ENCODE data around the gene WWC1. TPM values are rescaled to one million over a fixed set of nuclear protein-coding genes. Genes with fewer than 3 reads are reported as not detected.

WWC1 gene
- total RNA-seq, 1 donor from 2014 or later, result 1.5 TPM

GRCh38 chr5:168449166-168449565 is 157.7 kb downstream of the WWC1 start:
- H3K27ac Mint-ChIP-seq (ENCODE audit: unreplicated experiment), result no peak overlapping the region
- no peak for TF ChIP-seq CTCF (IDR thresholded peaks at IDR 0.05; ENCODE audit: partially characterized antibody, unreplicated experiment)

GRCh38 chr5:168451565-168451964 is 160.1 kb downstream of the WWC1 start:
- Mint-ChIP-seq H3K27me3 (ENCODE audit: unreplicated experiment) (peaks cover 2% of the 10 kb centered on the region), H3K27ac (ENCODE audit: unreplicated experiment) (no peak overlapping the region), H3K36me3 (ENCODE audit: unreplicated experiment) (no peaks in the 10 kb centered on the region), H3K4me3 (ENCODE audit: unreplicated experiment) (no peak overlapping the region), H3K9me3 (ENCODE audit: unreplicated experiment) (peaks cover 2% of the 10 kb centered on the region), H3K4me1 (ENCODE audit: low read depth, unreplicated experiment) (peaks cover 16% of the 10 kb centered on the region)
- no peak for TF ChIP-seq CTCF (IDR thresholded peaks at IDR 0.05; ENCODE audit: partially characterized antibody, unreplicated experiment)
- DNase-seq, result no peak

More at GRCh38 chr5:168449166-168449565, 157.7 kb downstream of the WWC1 start:
- DNase-seq, result no peak
- Mint-ChIP-seq H3K4me3 (ENCODE audit: unreplicated experiment) (no peak overlapping the region), H3K9me3 (ENCODE audit: unreplicated experiment) (peaks cover 2% of the 10 kb centered on the region), H3K27me3 (ENCODE audit: unreplicated experiment) (peaks cover 2% of the 10 kb centered on the region), H3K36me3 (ENCODE audit: unreplicated experiment) (no peaks in the 10 kb centered on the region), H3K4me1 (ENCODE audit: low read depth, unreplicated experiment) (peaks cover 18% of the 10 kb centered on the region)

- no peaks in the 10 kb centered on the region for H3K36me3 Mint-ChIP-seq (ENCODE audit: unreplicated experiment)
- H3K4me3 Mint-ChIP-seq (ENCODE audit: unreplicated experiment), result no peak overlapping the region
These were observed 163.8 kb downstream of the WWC1 start for GRCh38 chr5:168455201-168455600.

GRCh38 chr5:168457542-168457941 is 166.1 kb downstream of the WWC1 start:
- no peak for TF ChIP-seq CTCF (IDR thresholded peaks at IDR 0.05; ENCODE audit: partially characterized antibody, unreplicated experiment)

More at GRCh38 chr5:168455201-168455600, 163.8 kb downstream of the WWC1 start:
- Mint-ChIP-seq H3K27ac (ENCODE audit: unreplicated experiment) (no peak overlapping the region), H3K9me3 (ENCODE audit: unreplicated experiment) (no peaks in the 10 kb centered on the region), H3K27me3 (ENCODE audit: unreplicated experiment) (no peaks in the 10 kb centered on the region), H3K4me1 (ENCODE audit: low read depth, unreplicated experiment) (peaks cover 3% of the 10 kb centered on the region)
- no peak for TF ChIP-seq CTCF (IDR thresholded peaks at IDR 0.05; ENCODE audit: partially characterized antibody, unreplicated experiment)
- DNase-seq, result no peak

GRCh38 chr5:168460606-168461005 is 169.2 kb downstream of the WWC1 start:
- Mint-ChIP-seq H3K9me3 (ENCODE audit: unreplicated experiment) (no peaks in the 10 kb centered on the region), H3K4me3 (ENCODE audit: unreplicated experiment) (no peak overlapping the region), H3K27ac (ENCODE audit: unreplicated experiment) (no peak overlapping the region), H3K36me3 (ENCODE audit: unreplicated experiment) (no peaks in the 10 kb centered on the region), H3K4me1 (ENCODE audit: low read depth, unreplicated experiment) (peaks cover 3% of the 10 kb centered on the region), H3K27me3 (ENCODE audit: unreplicated experiment) (peaks cover 5% of the 10 kb centered on the region)
- no peak for TF ChIP-seq CTCF (IDR thresholded peaks at IDR 0.05; ENCODE audit: partially characterized antibody, unreplicated experiment)
- DNase-seq, result no peak

More at GRCh38 chr5:168457542-168457941, 166.1 kb downstream of the WWC1 start:
- no peaks in the 10 kb centered on the region for H3K9me3 Mint-ChIP-seq (ENCODE audit: unreplicated experiment)
- peaks cover 4% of the 10 kb centered on the region for H3K27me3 Mint-ChIP-seq (ENCODE audit: unreplicated experiment)
- no peak for DNase-seq
- H3K27ac Mint-ChIP-seq (ENCODE audit: unreplicated experiment), result no peak overlapping the region
- H3K4me3 Mint-ChIP-seq (ENCODE audit: unreplicated experiment), result no peak overlapping the region
- H3K4me1 Mint-ChIP-seq (ENCODE audit: low read depth, unreplicated experiment), result peaks cover 3% of the 10 kb centered on the region
- H3K36me3 Mint-ChIP-seq (ENCODE audit: unreplicated experiment), result no peaks in the 10 kb centered on the region

Data from glutamatergic neuron (in vitro differentiated cells).